Mesodermal cell (in vitro differentiated cells): Measurements from ENCODE around the gene DAB2IP. TPM values are rescaled to one million over a fixed set of nuclear protein-coding genes. Genes with fewer than 3 reads are reported as not detected.
A peak's percentile ranks its signal among the peaks of the same experiment; 100 is the strongest.

Experiments
- H3K27ac ChIP-seq: 2 replicates; pipeline ENCODE4 v1.7.0; 2013; ENCODE audit warnings: mild to moderate bottlenecking, low read depth, low read length, moderate library complexity; ENCODE audit not compliant: severe bottlenecking
- H3K36me3 ChIP-seq: 2 replicates; pipeline ENCODE4 v1.7.1; 2013; ENCODE audit warnings: mild to moderate bottlenecking, low read length, moderate library complexity; ENCODE audit not compliant: control insufficient read depth, insufficient read depth
- H3K4me1 ChIP-seq: one replicate; pipeline ENCODE4 v1.7.1; 2013; ENCODE audit warnings: mild to moderate bottlenecking, low read length; ENCODE audit not compliant: insufficient read depth, control insufficient read depth, poor library complexity, severe bottlenecking
- H3K4me3 ChIP-seq: 2 replicates; pipeline ENCODE4 v1.7.0; 2013; ENCODE audit warnings: low read length, control low read depth, mild to moderate bottlenecking; ENCODE audit not compliant: insufficient read depth, poor library complexity, severe bottlenecking; ENCODE audit errors: extremely low read depth
- H3K9me3 ChIP-seq: 2 replicates; pipeline ENCODE4 v1.7.1; 2013; ENCODE audit warnings: mild to moderate bottlenecking, low read length, moderate library complexity; ENCODE audit not compliant: control insufficient read depth
- WGBS, 2 experiments: methylation state at CpG; one replicate each; pipeline ENCODE4 v1.1.5; 2013; ENCODE audit warnings: missing lambda C conversion rate in 2 of 2; ENCODE audit not compliant: insufficient coverage in 2 of 2; 5-methylcytosine and 5-hydroxymethylcytosine counted together
- polyA plus RNA-seq, 2 experiments: library from polyadenylated mRNA; stranded (reverse); fragments of 50-300 nt; gene quantifications; one replicate each; pipeline ENCODE4 v1.2.3, GENCODE V29; 2013

Gene DAB2IP
- 49.6 TPM for polyA plus RNA-seq (2013, experiment 1 of 2)
- 34.2 TPM for polyA plus RNA-seq (2013, experiment 2 of 2)

- Histone ChIP-seq H3K36me3 (peaks cover 13% of the 10 kb centered on the region), H3K9me3 (no peaks in the 10 kb centered on the region), H3K27ac (peak within 1 kb of the TSS; percentile 66), H3K4me1 (peaks cover 46% of the 10 kb centered on the region), H3K4me3 (peak within 1 kb of the TSS; percentile 77)
- WGBS, 2 experiments, result 1% methylated on average over 45 to 79 of the region's 79 CpGs
Measured at GRCh38 chr9:121651295-121652020, at the start of gene DAB2IP. Gene DAB2IP (plus strand): TSS chr9:121651634. CDS start chr9:121651776, 142 bp downstream.

- H3K4me1 ChIP-seq, result peaks cover 27% of the 10 kb centered on the region
- H3K4me3 ChIP-seq, result no peak overlapping the region
- peaks cover 4% of the 10 kb centered on the region for H3K36me3 ChIP-seq
- no peaks in the 10 kb centered on the region for H3K9me3 ChIP-seq
- H3K27ac ChIP-seq, result no peak overlapping the region
- 92 to 97% methylated on average over 5 to 6 of the region's 7 CpGs for WGBS, 2 experiments
Measured at GRCh38 chr9:121603028-121603427, 48.4 kb upstream of the DAB2IP start.

GRCh38 chr9:121604242-121604641, 47.2 kb upstream of the DAB2IP start:
- H3K36me3 ChIP-seq, result peaks cover 4% of the 10 kb centered on the region

GRCh38 chr9:121604654-121605053, 46.8 kb upstream of the DAB2IP start:
- WGBS, 2 experiments, result 65 to 77% methylated on average over 3 to 7 of the region's 8 CpGs
- H3K4me1 ChIP-seq, result peaks cover 43% of the 10 kb centered on the region
- H3K4me3 ChIP-seq, result no peak overlapping the region
- peak overlapping the region; percentile 75 for H3K27ac ChIP-seq
- H3K9me3 ChIP-seq, result no peaks in the 10 kb centered on the region
- H3K36me3 ChIP-seq, result peaks cover 4% of the 10 kb centered on the region

More at GRCh38 chr9:121604242-121604641, 47.2 kb upstream of the DAB2IP start:
- Histone ChIP-seq H3K9me3 (no peaks in the 10 kb centered on the region), H3K27ac (peak overlapping the region; percentile 75), H3K4me1 (peaks cover 39% of the 10 kb centered on the region), H3K4me3 (no peak overlapping the region)
- WGBS, 2 experiments, result 40 to 43% methylated on average over 4 of the region's 4 CpGs

GRCh38 chr9:121607434-121608167, 43.8 kb upstream of the DAB2IP start:
- Histone ChIP-seq H3K4me1 (peaks cover 60% of the 10 kb centered on the region), H3K27ac (peak overlapping the region; percentile 95), H3K36me3 (no peaks in the 10 kb centered on the region), H3K4me3 (no peak overlapping the region), H3K9me3 (no peaks in the 10 kb centered on the region)
- WGBS, 2 experiments, result 24 to 30% methylated on average over 8 to 9 of the region's 10 CpGs

- 74 to 81% methylated on average over 8 to 10 of the region's 10 CpGs for WGBS, 2 experiments
- Histone ChIP-seq H3K9me3 (no peaks in the 10 kb centered on the region), H3K27ac (peak overlapping the region; percentile 95), H3K4me1 (peaks cover 63% of the 10 kb centered on the region), H3K36me3 (no peaks in the 10 kb centered on the region), H3K4me3 (no peak overlapping the region)
Measured at GRCh38 chr9:121608168-121608853, 43.1 kb upstream of the DAB2IP start.

GRCh38 chr9:121609822-121610637, 41.4 kb upstream of the DAB2IP start:
- Histone ChIP-seq H3K36me3 (no peaks in the 10 kb centered on the region), H3K4me1 (peaks cover 46% of the 10 kb centered on the region), H3K4me3 (no peak overlapping the region), H3K9me3 (no peaks in the 10 kb centered on the region), H3K27ac (peak overlapping the region; percentile 78)
- 78 to 100% methylated on average over 2 to 4 of the region's 6 CpGs for WGBS, 2 experiments

GRCh38 chr9:121610638-121610953, 40.8 kb upstream of the DAB2IP start:
- H3K4me1 ChIP-seq, result peaks cover 44% of the 10 kb centered on the region
- WGBS, 2 experiments, result 65 to 80% methylated on average over 1 to 8 of the region's 9 CpGs
- H3K27ac ChIP-seq, result no peak overlapping the region
- no peak overlapping the region for H3K4me3 ChIP-seq
- H3K36me3 ChIP-seq, result no peaks in the 10 kb centered on the region
- H3K9me3 ChIP-seq, result no peaks in the 10 kb centered on the region

- H3K9me3 ChIP-seq, result no peaks in the 10 kb centered on the region
- no peaks in the 10 kb centered on the region for H3K36me3 ChIP-seq
- peak overlapping the region; percentile 4 for H3K27ac ChIP-seq
- no peak overlapping the region for H3K4me3 ChIP-seq
- WGBS, 2 experiments, result 29 to 38% methylated on average over 4 of the region's 9 CpGs
- peaks cover 48% of the 10 kb centered on the region for H3K4me1 ChIP-seq
Measured at GRCh38 chr9:121612511-121612998, 38.9 kb upstream of the DAB2IP start.
